GM04504 (cell line): Measurements from ENCODE around the gene CCDC85C.
A peak's percentile ranks its signal among the peaks of the same experiment; 100 is the strongest.

Experiments used
- DNase-seq: peaks from one replicate; pipeline ENCODE4 v3.0.0-alpha.2; 2012; ENCODE audit warnings: low read depth

CCDC85C gene

GRCh38 chr14:99605299-99605961 lies 1.4 kb upstream of the CCDC85C start:
- no peak for DNase-seq

- DNase-seq = no peak
Observed at GRCh38 chr14:99604766-99605298, 825 bp upstream of the CCDC85C start.

- DNase-seq = peak; percentile 94
Observed at GRCh38 chr14:99604278-99604765, 315 bp upstream of the CCDC85C start.

GRCh38 chr14:99602788-99603415 lies 1.1 kb downstream of the CCDC85C start:
- DNase-seq = no peak

- no peak for DNase-seq
Observed at GRCh38 chr14:99602054-99602787, 1.8 kb downstream of the CCDC85C start.

- DNase-seq = no peak
Observed at GRCh38 chr14:99601361-99601831, 2.6 kb downstream of the CCDC85C start.

GRCh38 chr14:99600232-99600888 lies 3.6 kb downstream of the CCDC85C start:
- DNase-seq = no peak

- DNase-seq = no peak
Observed at GRCh38 chr14:99599393-99599792, 4.6 kb downstream of the CCDC85C start.

- no peak for DNase-seq
Observed at GRCh38 chr14:99598774-99599173, 5.2 kb downstream of the CCDC85C start.

- no peak for DNase-seq
Observed at GRCh38 chr14:99597911-99598600, 6.0 kb downstream of the CCDC85C start.

GRCh38 chr14:99596772-99597171 lies 7.2 kb downstream of the CCDC85C start:
- no peak for DNase-seq

GRCh38 chr14:99596071-99596627 lies 7.9 kb downstream of the CCDC85C start:
- DNase-seq = no peak

GRCh38 chr14:99595524-99595923 lies 8.5 kb downstream of the CCDC85C start:
- no peak for DNase-seq

- no peak for DNase-seq
Observed at GRCh38 chr14:99595034-99595433, 9.0 kb downstream of the CCDC85C start.

- DNase-seq = no peak
Observed at GRCh38 chr14:99593971-99594841, 9.8 kb downstream of the CCDC85C start.

- no peak for DNase-seq
Observed at GRCh38 chr14:99592933-99593753, 10.9 kb downstream of the CCDC85C start.

GRCh38 chr14:99592394-99592793 lies 11.6 kb downstream of the CCDC85C start:
- DNase-seq = no peak

GRCh38 chr14:99590746-99591555 lies 13.1 kb downstream of the CCDC85C start:
- no peak for DNase-seq
